HG02642 (cell line): Measurements from ENCODE around the gene C11orf24.
A peak's percentile ranks its signal among the peaks of the same experiment; 100 is the strongest.

Source experiments
- ATAC-seq: cut with Tn5 transposase; IDR thresholded peaks from one replicate; pipeline ENCODE4 v1.9.1; 2021; ENCODE audit warnings: mild to moderate bottlenecking; ENCODE audit not compliant: unreplicated experiment, poor library complexity

The C11orf24 gene

DNA sequence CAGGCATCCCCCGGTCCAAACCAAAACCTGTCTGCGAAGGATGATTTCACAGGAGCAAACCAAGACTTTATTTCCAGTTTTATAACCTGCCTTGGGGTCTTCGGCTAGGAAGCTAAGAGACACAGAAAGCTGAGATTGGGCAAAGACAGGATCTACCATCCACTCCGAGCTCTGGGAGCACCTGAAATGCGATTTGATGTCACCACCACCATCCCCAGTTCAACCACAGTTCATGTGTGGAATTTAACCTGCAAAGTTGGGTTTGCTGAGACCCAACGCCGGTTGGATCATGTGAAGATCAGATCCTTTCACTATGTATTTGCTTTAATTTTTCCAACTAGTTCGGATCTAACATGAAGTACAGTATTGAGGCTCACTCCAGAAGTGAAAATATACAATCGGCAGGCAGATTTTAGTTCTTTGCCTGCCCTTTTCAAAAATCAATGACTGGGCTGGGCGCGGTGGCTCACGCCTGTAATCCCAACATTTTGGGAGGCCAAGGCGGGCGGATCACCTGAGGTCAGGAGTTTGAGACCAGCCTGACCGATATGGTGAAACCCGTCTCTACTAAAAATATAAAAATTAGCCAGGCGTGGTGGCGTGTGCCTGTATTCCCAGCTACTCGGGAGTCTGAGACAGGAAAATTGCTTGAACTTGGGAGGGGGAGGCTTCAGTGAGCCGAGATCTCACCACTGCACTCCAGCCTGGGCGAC lies 1.4 kb upstream of the C11orf24 start:
- no peak for ATAC-seq

DNA sequence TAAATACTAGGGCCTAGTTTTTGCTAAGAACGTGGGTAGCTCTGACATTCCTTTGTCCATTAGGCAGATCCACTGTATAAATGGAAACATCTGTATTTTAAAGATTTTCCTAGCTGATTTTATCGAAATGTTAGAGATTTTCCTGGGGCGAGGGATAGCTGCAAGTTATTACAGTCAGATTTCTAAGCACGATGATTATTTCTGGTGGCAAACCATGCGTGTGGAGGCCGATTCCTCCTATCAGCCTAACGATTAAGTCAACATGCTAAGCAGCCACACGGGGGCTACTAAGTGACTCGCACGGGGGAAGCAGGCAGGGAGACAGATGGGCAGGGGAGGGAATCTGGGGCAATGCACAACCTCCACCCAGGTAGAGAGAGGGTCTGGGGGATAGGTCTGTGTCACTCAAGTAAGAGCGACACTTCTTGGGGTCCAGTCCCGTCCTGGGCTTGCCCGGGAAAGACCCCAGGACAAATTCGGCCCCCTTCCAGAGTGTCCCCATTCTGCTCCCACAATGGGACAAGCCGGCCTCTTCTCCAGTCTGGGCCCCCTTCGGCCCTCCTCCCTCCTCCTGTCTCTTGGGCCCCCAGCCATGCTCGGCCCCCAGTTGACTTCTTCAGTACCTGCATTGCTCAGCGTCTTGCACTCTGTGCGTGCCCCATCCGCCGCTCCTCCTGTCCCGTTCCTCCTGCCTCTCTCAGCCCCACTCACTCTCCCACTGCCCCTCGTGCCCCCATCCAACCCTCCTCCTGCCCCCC lies 571 bp downstream of the C11orf24 start:
- peak; percentile 13 for ATAC-seq

- ATAC-seq, result no peak
Measured at GRCh38 chr11:68270196-68271022, 1.4 kb downstream of the C11orf24 start.

GRCh38 chr11:68269414-68270081 lies 2.2 kb downstream of the C11orf24 start:
- no peak for ATAC-seq

GRCh38 chr11:68267881-68268240 lies 3.9 kb downstream of the C11orf24 start:
- ATAC-seq, result no peak

GRCh38 chr11:68266936-68267880 lies 4.6 kb downstream of the C11orf24 start:
- no peak for ATAC-seq

GRCh38 chr11:68266121-68266891 lies 5.5 kb downstream of the C11orf24 start:
- ATAC-seq, result peak; percentile 52

DNA sequence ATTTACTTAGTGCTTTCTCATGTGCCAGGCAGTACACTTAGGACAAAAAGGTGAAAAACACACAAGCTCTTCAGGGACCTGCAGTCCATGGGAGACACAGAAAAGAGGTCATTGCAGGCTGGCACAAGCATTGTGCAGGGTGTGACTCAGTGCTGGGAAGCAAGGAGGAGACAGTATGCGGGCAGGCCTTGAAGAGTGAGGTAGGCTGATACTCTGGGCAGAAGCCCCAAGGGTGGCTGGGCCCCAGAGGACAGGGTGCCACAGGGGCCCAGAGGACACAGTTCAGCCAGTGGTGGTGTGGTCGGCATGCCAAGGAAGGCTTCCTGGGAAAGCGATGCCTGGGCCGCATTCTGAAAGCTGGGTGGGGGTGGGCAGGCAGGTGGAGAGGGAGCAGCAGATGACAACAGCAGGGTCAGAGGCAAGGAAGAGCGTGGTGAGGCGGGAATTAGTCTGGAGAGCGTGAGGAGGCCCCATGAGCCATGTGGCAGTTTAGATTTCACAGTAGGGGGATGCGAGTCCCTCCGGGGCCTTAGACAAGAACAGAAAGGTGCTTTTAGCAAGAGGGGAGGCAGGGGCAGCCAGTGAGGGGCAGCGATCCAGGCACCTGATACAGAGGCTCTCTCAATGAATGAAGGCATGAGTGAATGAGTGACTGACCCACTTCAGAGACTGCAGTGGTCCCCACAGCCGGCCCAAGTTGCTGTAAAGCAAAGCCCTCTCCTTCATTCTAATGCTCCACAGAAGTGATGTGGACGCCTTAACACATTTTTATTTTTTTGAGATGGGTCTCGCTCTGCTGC lies 6.8 kb downstream of the C11orf24 start:
- no peak for ATAC-seq

GRCh38 chr11:68264244-68264643 lies 7.5 kb downstream of the C11orf24 start:
- no peak for ATAC-seq

GRCh38 chr11:68263444-68264035 lies 8.2 kb downstream of the C11orf24 start:
- no peak for ATAC-seq

DNA sequence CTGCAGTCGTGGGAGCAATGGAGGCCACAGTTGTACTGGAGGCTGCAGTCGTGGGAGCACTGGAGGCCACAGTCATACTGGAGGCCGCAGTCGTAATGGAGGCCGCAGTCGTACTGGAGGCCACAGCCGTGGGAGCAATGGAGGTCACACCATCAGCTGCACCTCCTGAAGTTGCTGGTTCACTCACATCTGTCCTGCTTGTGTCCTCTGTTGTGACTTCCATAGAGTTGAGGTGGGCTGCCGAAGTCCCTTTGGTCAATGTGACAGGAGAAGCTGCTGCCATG lies 9.3 kb downstream of the C11orf24 start:
- ATAC-seq, result no peak

GRCh38 chr11:68261749-68262543 lies 9.8 kb downstream of the C11orf24 start:
- ATAC-seq, result no peak

DNA sequence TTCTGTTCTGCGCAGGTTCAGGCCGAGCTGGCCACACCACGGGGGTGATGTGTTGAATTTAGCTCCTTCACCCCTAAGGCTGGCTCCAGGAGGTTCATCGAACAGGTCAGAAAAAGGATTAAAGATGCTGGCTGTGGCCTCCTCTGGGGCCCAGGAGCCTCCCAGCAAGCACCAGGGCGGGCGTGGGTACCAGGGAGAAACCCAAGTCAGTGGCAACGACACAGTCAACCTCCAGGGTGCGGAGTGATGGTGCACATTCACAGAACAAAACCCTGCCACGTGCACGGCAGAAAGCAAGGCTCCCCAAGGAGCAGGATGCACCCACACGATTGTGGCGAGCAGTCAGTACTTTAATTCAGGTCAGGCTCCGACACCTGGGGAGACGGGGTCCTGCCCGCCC lies 10.8 kb downstream of the C11orf24 start:
- no peak for ATAC-seq

DNA sequence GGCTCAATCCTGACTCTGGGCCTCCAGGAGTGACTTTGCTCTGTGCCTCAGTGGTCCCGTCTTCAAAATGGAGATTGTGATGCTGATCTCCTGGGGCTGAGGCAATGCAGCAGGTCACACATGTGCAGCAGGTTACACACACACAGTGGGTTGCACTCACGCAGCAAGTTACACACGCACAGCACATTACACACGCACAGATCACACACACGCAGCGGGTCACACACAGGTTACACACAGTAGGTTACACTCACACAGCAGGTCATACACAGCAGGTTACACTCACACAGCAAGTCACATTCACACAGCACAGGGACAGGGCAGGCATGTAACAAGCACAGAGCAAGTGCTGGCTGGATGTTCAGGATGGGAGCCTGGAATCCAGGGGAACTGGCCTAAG lies 11.3 kb downstream of the C11orf24 start:
- ATAC-seq, result no peak

GRCh38 chr11:68259122-68259959 lies 12.4 kb downstream of the C11orf24 start:
- ATAC-seq, result no peak

- no peak for ATAC-seq
Measured at GRCh38 chr11:68258363-68258765, 13.4 kb downstream of the C11orf24 start.
